HUES6 (cell line): ENCODE results near the gene GPR160.

Source experiments
- H3K27ac ChIP-seq: 2 replicates; pipeline ENCODE4 v1.7.0; 2013; ENCODE audit warnings: low read depth, mild to moderate bottlenecking, low read length, inconsistent platforms
- H3K27me3 ChIP-seq: 2 replicates; pipeline ENCODE4 v1.6.1; 2013; ENCODE audit warnings: low read length; ENCODE audit not compliant: control insufficient read depth, insufficient read depth
- H3K36me3 ChIP-seq: 2 replicates; pipeline ENCODE4 v1.6.1; 2013; ENCODE audit warnings: low read length; ENCODE audit not compliant: control insufficient read depth, insufficient read depth
- H3K4me1 ChIP-seq: 2 replicates; pipeline ENCODE4 v1.6.1; 2013; ENCODE audit warnings: low read length; ENCODE audit not compliant: control insufficient read depth, insufficient read depth
- H3K4me3 ChIP-seq: 2 replicates; pipeline ENCODE4 v1.5.1; 2013; ENCODE audit warnings: low read depth, low read length
- H3K9ac ChIP-seq: one replicate; pipeline ENCODE4 v1.6.1; 2013; ENCODE audit warnings: mild to moderate bottlenecking, low read length
- H3K9me3 ChIP-seq: 2 replicates; pipeline ENCODE4 v1.6.1; 2013; ENCODE audit warnings: low read depth, low read length; ENCODE audit not compliant: control insufficient read depth, insufficient read depth

GPR160 gene

GRCh38 chr3:170075441-170076091, 37.8 kb downstream of the GPR160 start:
- no peaks in the 10 kb centered on the region for H3K4me1 ChIP-seq
- H3K9ac ChIP-seq: no peak overlapping the region
- H3K36me3 ChIP-seq: peaks cover 11% of the 10 kb centered on the region; the same call in 1 of the 2 replicates
- peaks cover 10% of the 10 kb centered on the region for H3K9me3 ChIP-seq
- H3K27me3 ChIP-seq: no peaks in the 10 kb centered on the region
- no peak overlapping the region for H3K4me3 ChIP-seq
- no peak overlapping the region for H3K27ac ChIP-seq

DNA sequence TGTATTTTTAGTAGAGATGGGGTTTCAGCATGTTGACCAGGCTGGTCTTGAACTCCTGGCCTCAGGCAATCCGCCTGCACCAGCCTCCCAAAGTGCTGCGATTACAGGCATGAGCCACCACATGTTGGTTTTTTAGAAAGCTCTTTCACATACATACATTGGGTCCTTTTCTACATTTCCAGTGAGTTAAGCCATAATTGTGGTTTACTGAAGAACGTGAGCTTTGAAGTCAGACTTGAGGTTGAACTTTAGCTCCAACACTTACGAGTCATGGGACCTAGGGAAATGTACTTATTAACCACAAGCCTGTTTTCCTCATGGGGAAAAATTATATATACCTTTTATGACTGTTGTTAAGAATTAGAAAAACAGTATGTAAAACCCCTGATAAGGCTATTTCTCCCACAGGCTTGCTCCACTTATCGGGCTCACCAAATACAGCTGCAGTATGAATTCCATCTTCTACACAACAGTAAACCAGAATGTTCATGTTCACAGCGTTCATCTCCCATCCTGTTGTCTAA, 39.0 kb downstream of the GPR160 start:
- H3K4me3 ChIP-seq: no peak overlapping the region
- no peaks in the 10 kb centered on the region for H3K4me1 ChIP-seq
- no peak overlapping the region for H3K9ac ChIP-seq
- H3K36me3 ChIP-seq: peaks cover 12% of the 10 kb centered on the region; the same call in 1 of the 2 replicates
- H3K9me3 ChIP-seq: 0 out of 2 replicates have a peak, but pooled peaks cover 4% of the 10 kb centered on the region
- H3K27me3 ChIP-seq: no peaks in the 10 kb centered on the region
- no peak overlapping the region for H3K27ac ChIP-seq

GRCh38 chr3:170077361-170077760, 39.6 kb downstream of the GPR160 start:
- H3K9me3 ChIP-seq: 0 out of 2 replicates have a peak, but pooled peaks cover 1% of the 10 kb centered on the region
- H3K4me1 ChIP-seq: no peaks in the 10 kb centered on the region
- H3K27ac ChIP-seq: no peak overlapping the region
- no peak overlapping the region for H3K4me3 ChIP-seq
- no peaks in the 10 kb centered on the region for H3K27me3 ChIP-seq
- H3K9ac ChIP-seq: no peak overlapping the region
- H3K36me3 ChIP-seq: peaks cover 12% of the 10 kb centered on the region; the same call in 1 of the 2 replicates

- Histone ChIP-seq H3K4me1 (no peaks in the 10 kb centered on the region), H3K27ac (no peak overlapping the region), H3K36me3 (peaks cover 12% of the 10 kb centered on the region; the same call in 1 of the 2 replicates), H3K27me3 (no peaks in the 10 kb centered on the region), H3K4me3 (no peak overlapping the region), H3K9me3 (no peaks in the 10 kb centered on the region), H3K9ac (no peak overlapping the region)
Observed at GRCh38 chr3:170078620-170079281, 41.0 kb downstream of the GPR160 start.

DNA sequence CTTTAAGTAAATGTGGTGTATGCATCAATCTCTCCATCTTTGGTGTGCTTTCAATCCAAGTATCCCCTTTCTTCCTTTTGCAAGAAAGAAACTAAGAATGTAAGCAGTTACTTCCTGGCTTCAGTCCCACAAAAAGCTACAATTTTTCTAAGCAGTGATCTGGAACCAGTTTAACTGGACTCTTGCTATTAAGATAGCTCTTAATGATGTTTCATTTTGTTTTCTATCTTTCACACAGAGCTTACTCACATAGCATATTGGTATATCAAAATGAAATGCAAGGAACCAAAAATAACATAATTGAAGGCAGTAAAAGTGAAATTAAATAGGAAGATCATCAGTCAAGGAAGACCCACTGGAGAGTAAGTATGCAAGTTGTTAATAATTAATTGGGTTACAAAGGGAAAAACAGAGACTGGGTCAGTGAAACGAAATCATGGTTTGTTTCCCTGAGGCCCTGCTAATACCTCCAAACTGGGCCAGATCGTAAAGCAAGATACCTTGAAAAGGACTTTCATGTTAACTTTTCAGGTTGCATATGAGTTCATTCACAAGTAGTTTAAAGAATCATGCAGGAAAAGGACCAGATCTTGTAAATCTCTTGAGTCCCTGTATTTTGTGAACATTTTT, 41.9 kb downstream of the GPR160 start:
- Histone ChIP-seq H3K4me1 (no peaks in the 10 kb centered on the region), H3K36me3 (peaks cover 15% of the 10 kb centered on the region), H3K9me3 (no peaks in the 10 kb centered on the region), H3K27me3 (no peaks in the 10 kb centered on the region), H3K27ac (no peak overlapping the region), H3K4me3 (no peak overlapping the region), H3K9ac (no peak overlapping the region)

DNA sequence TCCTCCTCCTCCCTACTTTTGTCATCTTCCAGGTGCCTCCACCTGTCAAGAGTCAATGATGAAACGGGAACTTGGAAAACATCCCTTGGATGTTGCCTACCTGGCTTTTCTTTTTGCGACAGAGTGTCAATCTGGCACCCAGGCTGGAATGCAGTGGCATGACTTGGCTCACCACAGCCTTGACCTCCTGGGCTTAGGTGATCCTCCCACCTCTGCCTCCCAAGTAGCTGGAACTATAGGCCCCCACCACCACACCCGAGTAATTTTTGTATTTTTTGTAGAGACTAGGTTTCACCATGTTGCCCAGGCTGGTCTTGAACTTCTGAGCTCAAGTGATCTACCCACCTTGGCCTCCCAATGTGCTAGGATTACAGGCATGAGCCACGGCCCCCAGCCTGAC, 42.8 kb downstream of the GPR160 start:
- Histone ChIP-seq H3K9me3 (no peaks in the 10 kb centered on the region), H3K27ac (no peak overlapping the region), H3K27me3 (no peaks in the 10 kb centered on the region), H3K36me3 (peaks cover 21% of the 10 kb centered on the region), H3K4me3 (no peak overlapping the region), H3K4me1 (no peaks in the 10 kb centered on the region), H3K9ac (no peak overlapping the region)

- H3K9ac ChIP-seq: no peak overlapping the region
- no peak overlapping the region for H3K4me3 ChIP-seq
- no peaks in the 10 kb centered on the region for H3K27me3 ChIP-seq
- no peaks in the 10 kb centered on the region for H3K4me1 ChIP-seq
- no peak overlapping the region for H3K27ac ChIP-seq
- peaks cover 26% of the 10 kb centered on the region for H3K36me3 ChIP-seq
- H3K9me3 ChIP-seq: no peaks in the 10 kb centered on the region
Observed at GRCh38 chr3:170081079-170081741, 43.4 kb downstream of the GPR160 start.

DNA sequence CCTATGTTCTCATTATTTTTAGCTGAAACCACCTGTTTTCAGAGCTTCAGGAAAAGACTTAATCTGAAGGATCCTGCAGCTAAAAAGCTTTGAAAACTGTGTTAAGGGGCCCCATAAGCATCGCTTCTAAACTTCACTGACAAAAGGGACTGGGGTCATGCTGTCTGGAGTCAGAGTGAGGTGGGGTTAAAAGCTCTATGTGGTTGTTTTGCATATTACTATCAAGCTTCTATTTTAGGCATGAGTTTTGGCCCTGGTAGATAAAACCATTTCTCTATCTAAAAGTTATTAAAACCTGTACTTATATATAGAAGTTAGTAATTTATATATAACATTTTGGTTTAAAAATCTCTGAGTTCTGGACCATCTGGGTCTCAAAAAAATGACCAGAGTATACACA, 45.5 kb downstream of the GPR160 start:
- no peaks in the 10 kb centered on the region for H3K27me3 ChIP-seq
- peaks cover 27% of the 10 kb centered on the region for H3K36me3 ChIP-seq
- H3K4me3 ChIP-seq: no peak overlapping the region
- no peak overlapping the region for H3K27ac ChIP-seq
- H3K4me1 ChIP-seq: no peaks in the 10 kb centered on the region
- H3K9me3 ChIP-seq: no peaks in the 10 kb centered on the region
- no peak overlapping the region for H3K9ac ChIP-seq

GRCh38 chr3:170085396-170085795, 47.6 kb downstream of the GPR160 start:
- Histone ChIP-seq H3K27me3 (no peaks in the 10 kb centered on the region), H3K36me3 (peaks cover 27% of the 10 kb centered on the region), H3K4me3 (no peak overlapping the region), H3K27ac (no peak overlapping the region), H3K9ac (no peak overlapping the region), H3K9me3 (no peaks in the 10 kb centered on the region), H3K4me1 (no peaks in the 10 kb centered on the region)

DNA sequence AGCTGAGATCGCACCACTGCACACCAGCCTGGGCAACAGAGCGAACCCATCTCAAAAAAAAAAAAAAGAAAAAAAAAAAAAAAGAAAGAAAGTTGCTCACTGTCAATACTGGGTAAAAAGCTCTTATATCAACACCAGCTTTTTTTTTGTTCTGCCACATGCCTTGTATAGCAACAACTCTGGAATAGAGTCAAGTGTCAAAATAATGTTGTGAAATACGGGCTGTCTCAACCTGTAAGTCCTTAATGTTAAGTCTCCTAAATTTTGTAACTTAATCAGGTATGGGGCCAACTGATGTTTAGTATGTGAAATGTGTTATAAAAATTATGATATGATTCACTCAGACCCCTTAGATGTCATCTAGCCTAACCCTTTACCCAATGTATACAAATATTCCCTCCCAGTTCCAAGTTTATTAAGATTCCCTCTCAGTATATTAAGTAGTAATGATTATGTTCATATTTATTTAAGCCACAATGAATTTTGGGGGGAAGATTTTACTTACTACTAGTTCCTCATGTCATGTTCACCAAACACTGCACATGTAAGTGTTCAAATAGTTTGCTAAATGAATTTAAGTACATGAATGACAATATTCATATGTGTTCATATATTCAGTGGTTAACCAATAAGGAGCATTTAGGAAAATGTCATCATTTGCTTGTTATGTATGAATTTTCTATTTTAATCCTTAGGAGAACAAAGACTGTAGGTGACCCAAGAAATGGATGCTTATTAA, 52.2 kb downstream of the GPR160 start:
- H3K27ac ChIP-seq: no peak overlapping the region
- no peak overlapping the region for H3K9ac ChIP-seq
- no peak overlapping the region for H3K4me3 ChIP-seq
- H3K27me3 ChIP-seq: no peaks in the 10 kb centered on the region
- H3K4me1 ChIP-seq: no peaks in the 10 kb centered on the region
- H3K36me3 ChIP-seq: peaks cover 44% of the 10 kb centered on the region
- no peaks in the 10 kb centered on the region for H3K9me3 ChIP-seq
